ENCODE measurements around the gene B4GALT6.

DNA sequence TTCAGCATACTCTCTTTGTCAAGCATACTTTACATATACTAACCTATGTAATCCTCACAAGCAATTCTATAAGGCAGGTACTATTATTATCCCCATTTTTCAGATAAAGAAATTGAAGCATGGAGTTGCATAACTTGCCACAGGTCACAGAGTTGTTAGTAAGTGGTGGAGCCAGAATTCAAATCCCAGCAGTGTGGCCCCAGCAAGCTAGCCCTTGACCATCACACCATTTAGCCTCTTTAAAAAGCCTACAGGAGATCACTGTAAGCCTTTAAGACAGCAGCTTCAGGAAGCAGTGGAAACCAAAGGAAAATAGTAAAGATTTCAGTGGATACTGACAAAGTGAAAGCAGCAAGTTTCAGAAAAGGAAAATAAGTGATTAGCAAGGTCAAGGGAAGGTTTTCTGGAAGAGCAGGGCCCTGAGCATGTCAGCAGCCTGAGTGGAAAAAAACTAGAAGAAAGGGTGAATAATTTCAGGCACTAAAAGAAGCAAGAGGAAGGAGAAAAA, 11.7 kb downstream of the B4GALT6 start:
- TF ChIP-seq, protein P1, sequence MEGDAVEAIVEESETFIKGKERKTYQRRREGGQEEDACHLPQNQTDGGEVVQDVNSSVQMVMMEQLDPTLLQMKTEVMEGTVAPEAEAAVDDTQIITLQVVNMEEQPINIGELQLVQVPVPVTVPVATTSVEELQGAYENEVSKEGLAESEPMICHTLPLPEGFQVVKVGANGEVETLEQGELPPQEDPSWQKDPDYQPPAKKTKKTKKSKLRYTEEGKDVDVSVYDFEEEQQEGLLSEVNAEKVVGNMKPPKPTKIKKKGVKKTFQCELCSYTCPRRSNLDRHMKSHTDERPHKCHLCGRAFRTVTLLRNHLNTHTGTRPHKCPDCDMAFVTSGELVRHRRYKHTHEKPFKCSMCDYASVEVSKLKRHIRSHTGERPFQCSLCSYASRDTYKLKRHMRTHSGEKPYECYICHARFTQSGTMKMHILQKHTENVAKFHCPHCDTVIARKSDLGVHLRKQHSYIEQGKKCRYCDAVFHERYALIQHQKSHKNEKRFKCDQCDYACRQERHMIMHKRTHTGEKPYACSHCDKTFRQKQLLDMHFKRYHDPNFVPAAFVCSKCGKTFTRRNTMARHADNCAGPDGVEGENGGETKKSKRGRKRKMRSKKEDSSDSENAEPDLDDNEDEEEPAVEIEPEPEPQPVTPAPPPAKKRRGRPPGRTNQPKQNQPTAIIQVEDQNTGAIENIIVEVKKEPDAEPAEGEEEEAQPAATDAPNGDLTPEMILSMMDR (conservative IDR thresholded peaks at IDR 0.05; ENCODE audit: low read depth, low read length), result no peak
- no peak for TF ChIP-seq EZH2phosphoT487 (IDR thresholded peaks at IDR 0.05; ENCODE audit: borderline replicate concordance, low read length)

Data from PC-3 (cell line).